Fibroblast of lung (primary cell): Measurements from ENCODE around the gene GAS2L3. TPM values are rescaled to one million over a fixed set of nuclear protein-coding genes. Genes with fewer than 3 reads are reported as not detected.

ENCODE experiments used
- DNase-seq, 2 donors: peaks; one replicate each; pipeline versions ENCODE4 v3.0.0 to v3.0.0-alpha.2; 2010; ENCODE audit warnings: low read depth in 2 of 2
- H2AFZ ChIP-seq: 2 replicates; pipeline ENCODE4 v1.5.1; 2012; ENCODE audit warnings: low read length, control low read depth, inconsistent platforms
- H3K27ac ChIP-seq: 2 replicates; pipeline ENCODE4 v1.5.1; 2011; ENCODE audit warnings: low read length, control low read depth; ENCODE audit not compliant: insufficient read depth
- H3K27me3 ChIP-seq: 2 replicates; pipeline ENCODE4 v1.5.1; 2011; ENCODE audit warnings: mild to moderate bottlenecking, low read length; ENCODE audit not compliant: control insufficient read depth, insufficient read depth
- H3K36me3 ChIP-seq: 2 replicates; pipeline ENCODE4 v1.5.1; 2011; ENCODE audit warnings: low read length; ENCODE audit not compliant: control insufficient read depth, insufficient read depth
- H3K4me1 ChIP-seq: 2 replicates; pipeline ENCODE4 v1.5.1; 2011; ENCODE audit warnings: low read length; ENCODE audit not compliant: control insufficient read depth, insufficient read depth; ENCODE audit errors: extremely low read depth
- H3K4me2 ChIP-seq: 2 replicates; pipeline ENCODE4 v1.5.1; 2011; ENCODE audit warnings: low read length, control low read depth; ENCODE audit not compliant: insufficient read depth; ENCODE audit errors: extremely low read depth
- H3K4me3 ChIP-seq, 4 experiments: fragments of 200-600 bp in 1 of 4; sonication (generic) in 1 of 4; replicated peaks in 1 of 4; 2 replicates each; pipeline ENCODE4 v1.5.1; 2011 to 2016; ENCODE audit warnings: low read length in 4 of 4, low read depth in 3 of 4, mild to moderate bottlenecking in 3 of 4, control low read depth in 2 of 4, inconsistent platforms in 1 of 4, mixed read lengths in 1 of 4; ENCODE audit not compliant: insufficient read depth in 1 of 4; ENCODE audit errors: control extremely low read depth in 1 of 4
- H3K79me2 ChIP-seq: 2 replicates; pipeline ENCODE4 v1.5.1; 2012; ENCODE audit warnings: mild to moderate bottlenecking, low read length, inconsistent platforms; ENCODE audit not compliant: control insufficient read depth, insufficient read depth
- H3K9ac ChIP-seq: 2 replicates; pipeline ENCODE4 v1.5.1; 2011; ENCODE audit warnings: mild to moderate bottlenecking, low read length, control low read depth; ENCODE audit not compliant: insufficient read depth
- H3K9me3 ChIP-seq: 2 replicates; pipeline ENCODE4 v1.5.1; 2012; ENCODE audit warnings: low read depth, low read length; ENCODE audit not compliant: control insufficient read depth, insufficient read depth
- H4K20me1 ChIP-seq: 2 replicates; pipeline ENCODE4 v1.5.1; 2011; ENCODE audit warnings: low read length; ENCODE audit not compliant: control insufficient read depth, insufficient read depth; ENCODE audit errors: extremely low read depth
- EZH2 ChIP-seq: IDR thresholded peaks from 2 replicates; pipeline ENCODE4 v1.5.1; 2012; ENCODE audit warnings: low read length, control low read depth, mild to moderate bottlenecking; ENCODE audit errors: missing control alignments
- polyA plus RNA-seq, 2 donors: library from polyadenylated mRNA; depleted of rRNA in 1 of 2; stranded (reverse) in 1 of 2; unstranded in 1 of 2; fragments of >200 nt; gene quantifications; 2 replicates each; pipeline ENCODE4 v1.2.1, GENCODE V29; 2011 to 2012; ENCODE audit warnings: missing spikeins in 1 of 2
- total RNA-seq: library from RNA; depleted of rRNA; stranded (reverse); fragments of >200 nt; gene quantifications from 2 replicates; pipeline ENCODE4 v1.2.1, GENCODE V29; 2014
- TF ChIP-seq, protein P1 (sequence below), 2 donors: IDR thresholded peaks in 1 of 2; conservative IDR thresholded peaks in 1 of 2; 1 replicate in 1 of 2; 2 replicates in 1 of 2; pipeline ENCODE4 v1.5.1; 2011 to 2012; ENCODE audit warnings: low read length in 2 of 2, control low read depth in 1 of 2, inconsistent platforms in 1 of 2, low read depth in 1 of 2, mild to moderate bottlenecking in 1 of 2

GAS2L3 gene
- total and polyA plus RNA-seq, 2 donors (not counting 1 experiment from before 2014, with no cell fraction given) = 13.2 to 33.4 TPM

DNA sequence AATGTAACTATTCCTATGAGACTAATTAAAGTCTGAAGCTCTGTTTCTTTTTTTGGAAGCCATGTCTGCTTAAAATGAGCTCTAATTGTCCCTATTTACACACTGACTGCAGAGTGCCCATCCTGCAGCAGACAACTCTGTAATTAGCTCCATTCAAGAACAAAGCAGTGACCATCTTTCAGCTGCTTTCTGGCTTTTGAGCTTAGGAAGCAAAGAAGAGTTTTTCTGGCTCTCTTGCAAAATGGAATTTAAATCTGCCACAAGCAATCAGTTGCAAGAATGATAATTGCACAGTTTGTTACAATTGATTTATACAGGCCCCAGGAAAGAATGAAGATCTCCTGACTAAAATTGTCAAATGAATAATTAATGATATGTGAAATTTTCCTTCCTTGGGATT is 83.4 kb downstream of the GAS2L3 start:
- Histone ChIP-seq H3K79me2 (no peaks in the 10 kb centered on the region), H4K20me1 (no peaks in the 10 kb centered on the region), H2AFZ (no peak overlapping the region), H3K27me3 (no peaks in the 10 kb centered on the region), H3K36me3 (no peaks in the 10 kb centered on the region), H3K27ac (no peak overlapping the region), H3K4me3 (no peak overlapping the region), H3K4me2 (no peak overlapping the region), H3K4me1 (no peaks in the 10 kb centered on the region), H3K9me3 (no peaks in the 10 kb centered on the region), H3K9ac (no peak overlapping the region)
- DNase-seq = no peak
- TF ChIP-seq, protein P1, sequence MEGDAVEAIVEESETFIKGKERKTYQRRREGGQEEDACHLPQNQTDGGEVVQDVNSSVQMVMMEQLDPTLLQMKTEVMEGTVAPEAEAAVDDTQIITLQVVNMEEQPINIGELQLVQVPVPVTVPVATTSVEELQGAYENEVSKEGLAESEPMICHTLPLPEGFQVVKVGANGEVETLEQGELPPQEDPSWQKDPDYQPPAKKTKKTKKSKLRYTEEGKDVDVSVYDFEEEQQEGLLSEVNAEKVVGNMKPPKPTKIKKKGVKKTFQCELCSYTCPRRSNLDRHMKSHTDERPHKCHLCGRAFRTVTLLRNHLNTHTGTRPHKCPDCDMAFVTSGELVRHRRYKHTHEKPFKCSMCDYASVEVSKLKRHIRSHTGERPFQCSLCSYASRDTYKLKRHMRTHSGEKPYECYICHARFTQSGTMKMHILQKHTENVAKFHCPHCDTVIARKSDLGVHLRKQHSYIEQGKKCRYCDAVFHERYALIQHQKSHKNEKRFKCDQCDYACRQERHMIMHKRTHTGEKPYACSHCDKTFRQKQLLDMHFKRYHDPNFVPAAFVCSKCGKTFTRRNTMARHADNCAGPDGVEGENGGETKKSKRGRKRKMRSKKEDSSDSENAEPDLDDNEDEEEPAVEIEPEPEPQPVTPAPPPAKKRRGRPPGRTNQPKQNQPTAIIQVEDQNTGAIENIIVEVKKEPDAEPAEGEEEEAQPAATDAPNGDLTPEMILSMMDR (conservative IDR thresholded peaks at IDR 0.05 in 1 of 2, IDR thresholded peaks at IDR 0.05 in 1 of 2; ENCODE audit: low read depth in 1 of 2, low read length in 2 of 2) = no peak
- no peak for TF ChIP-seq EZH2

DNA sequence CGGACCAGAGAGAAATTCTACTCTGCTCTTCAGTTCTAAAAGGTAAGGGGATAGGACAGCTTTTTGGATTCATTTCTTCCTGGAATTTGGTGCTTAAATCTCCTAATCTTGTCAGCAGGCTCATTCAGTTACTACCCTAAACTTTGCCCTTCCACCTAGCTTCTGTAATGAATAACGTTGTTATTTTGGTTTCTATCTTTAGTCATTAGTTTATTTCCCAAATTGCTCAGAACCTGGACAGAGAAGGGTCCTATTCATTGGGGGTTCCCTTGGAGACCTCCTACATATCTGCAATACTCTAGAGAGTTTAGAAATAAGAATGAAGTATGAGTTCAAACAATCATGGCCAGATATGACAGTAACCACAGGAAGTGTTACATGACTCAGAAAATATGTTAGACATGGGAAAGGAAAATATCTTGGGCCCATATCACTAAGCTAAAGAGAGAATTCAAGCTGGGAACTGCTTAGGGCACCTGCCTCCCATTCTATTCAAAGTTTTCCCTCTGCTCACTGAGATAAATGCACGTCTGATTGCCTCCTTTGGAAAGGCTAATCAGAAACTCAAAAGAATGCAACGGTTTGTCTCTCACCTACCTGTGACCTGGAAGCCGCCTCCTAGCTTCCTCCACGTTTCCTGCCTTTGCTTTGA is 87.9 kb downstream of the GAS2L3 start:
- Histone ChIP-seq H3K9me3 (no peaks in the 10 kb centered on the region), H3K4me3 (no peak overlapping the region), H3K27ac (no peak overlapping the region), H3K4me1 (no peaks in the 10 kb centered on the region), H3K4me2 (no peak overlapping the region), H3K36me3 (no peaks in the 10 kb centered on the region), H2AFZ (no peak overlapping the region), H3K27me3 (no peaks in the 10 kb centered on the region), H3K9ac (no peak overlapping the region), H4K20me1 (no peaks in the 10 kb centered on the region), H3K79me2 (no peaks in the 10 kb centered on the region)
- TF ChIP-seq EZH2 = no peak
- TF ChIP-seq, protein P1 (conservative IDR thresholded peaks at IDR 0.05 in 1 of 2, IDR thresholded peaks at IDR 0.05 in 1 of 2; ENCODE audit: low read depth in 1 of 2, low read length in 2 of 2) = no peak
- peak in 1 of 2 donors; percentile 64 for DNase-seq

DNA sequence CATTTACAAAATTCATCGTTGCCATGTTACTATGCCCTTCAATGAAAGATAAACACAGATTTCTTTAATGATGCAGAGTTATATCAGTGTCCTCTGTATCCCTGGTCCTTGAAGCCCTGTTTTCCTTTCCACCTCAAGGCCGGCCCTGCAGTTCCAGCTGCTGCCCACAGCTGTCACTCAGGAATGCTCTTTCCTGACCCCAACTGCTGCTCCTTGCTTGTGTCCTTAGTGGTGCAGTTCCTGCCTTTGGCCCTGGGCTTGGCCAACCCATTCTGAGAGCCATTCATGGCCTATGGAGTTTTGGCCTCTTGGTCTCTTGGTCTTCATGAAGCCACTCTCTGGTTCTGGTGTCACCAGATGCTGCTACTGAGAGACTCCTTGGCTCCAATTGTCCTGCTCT is 93.1 kb downstream of the GAS2L3 start:
- Histone ChIP-seq H3K4me2 (no peak overlapping the region), H3K36me3 (no peaks in the 10 kb centered on the region), H3K27ac (no peak overlapping the region), H3K9me3 (no peaks in the 10 kb centered on the region), H4K20me1 (no peaks in the 10 kb centered on the region), H3K4me1 (no peaks in the 10 kb centered on the region), H2AFZ (no peak overlapping the region), H3K4me3 (no peak overlapping the region), H3K27me3 (no peaks in the 10 kb centered on the region), H3K9ac (no peak overlapping the region), H3K79me2 (no peaks in the 10 kb centered on the region)
- DNase-seq = no peak
- no peak for TF ChIP-seq EZH2
